Activated T-cell treated with anti-CD3 and anti-CD28 coated beads, Interleukin-2, amount 50 U/mL, for 1 hour (primary cell): Measurements from ENCODE around the gene ZMYND10.
A peak's percentile ranks its signal among the peaks of the same experiment; 100 is the strongest.

Experiments
- DNase-seq: peaks from one replicate; pipeline ENCODE4 v3.0.0-alpha.2; 2020

The ZMYND10 gene

DNA sequence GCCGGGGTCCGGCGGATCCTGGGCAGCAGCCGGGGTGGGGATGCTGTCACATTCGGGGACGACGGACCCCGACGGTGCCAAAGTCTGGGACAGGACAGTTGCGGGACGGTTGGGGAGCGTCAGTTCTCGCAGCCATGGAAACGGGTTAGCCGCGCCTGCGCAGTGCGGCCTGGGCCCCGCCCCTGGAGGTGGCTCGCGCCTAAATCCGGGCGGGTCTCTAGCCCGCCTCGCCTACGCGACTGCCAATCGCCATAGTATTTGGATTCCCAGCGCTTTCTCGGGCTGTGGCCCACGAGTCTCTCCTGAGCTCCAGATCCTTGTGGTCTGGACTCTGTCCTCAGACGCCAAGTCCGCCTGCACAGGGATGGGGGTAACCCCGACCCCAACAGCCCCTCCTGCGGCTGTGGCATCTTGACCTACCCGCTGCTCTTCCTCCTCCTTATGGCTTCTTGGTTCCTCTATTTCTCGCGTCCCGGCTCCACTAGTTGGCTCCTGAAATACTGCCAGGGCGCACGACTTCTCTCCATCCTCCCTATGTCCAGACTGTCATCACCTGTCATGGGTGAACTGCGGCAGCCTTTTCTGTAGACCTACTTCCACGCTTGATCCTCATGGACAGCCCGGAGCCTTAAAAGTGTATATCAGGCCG is at the start of gene ZMYND10:
Gene ZMYND10, minus strand, starts transcription at position 147 of the 649 bp plus-strand sequence. CDS start 153 bp downstream, outside the sequence.
- peak; percentile 81 for DNase-seq

DNA sequence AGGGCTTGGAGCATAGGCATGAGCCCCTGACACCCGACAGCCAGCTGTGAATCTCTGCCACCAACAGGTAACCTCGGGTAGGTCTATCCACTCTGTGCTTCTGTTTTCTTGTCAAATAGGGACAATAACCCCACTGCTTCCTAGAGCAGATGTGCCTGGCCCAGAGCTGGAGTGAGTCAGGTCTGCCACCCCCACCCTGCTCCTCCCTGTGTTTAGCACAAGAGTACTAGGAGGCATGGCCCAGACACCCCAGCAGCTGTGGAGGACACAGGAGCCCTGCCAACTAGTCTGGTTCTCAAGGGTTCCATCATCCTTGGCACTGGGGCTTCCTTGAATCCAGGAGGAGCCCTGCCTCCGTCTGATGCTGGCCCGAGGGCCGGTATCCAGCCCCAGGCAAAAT is 47.5 kb upstream of the ZMYND10 start:
- no peak for DNase-seq

DNA sequence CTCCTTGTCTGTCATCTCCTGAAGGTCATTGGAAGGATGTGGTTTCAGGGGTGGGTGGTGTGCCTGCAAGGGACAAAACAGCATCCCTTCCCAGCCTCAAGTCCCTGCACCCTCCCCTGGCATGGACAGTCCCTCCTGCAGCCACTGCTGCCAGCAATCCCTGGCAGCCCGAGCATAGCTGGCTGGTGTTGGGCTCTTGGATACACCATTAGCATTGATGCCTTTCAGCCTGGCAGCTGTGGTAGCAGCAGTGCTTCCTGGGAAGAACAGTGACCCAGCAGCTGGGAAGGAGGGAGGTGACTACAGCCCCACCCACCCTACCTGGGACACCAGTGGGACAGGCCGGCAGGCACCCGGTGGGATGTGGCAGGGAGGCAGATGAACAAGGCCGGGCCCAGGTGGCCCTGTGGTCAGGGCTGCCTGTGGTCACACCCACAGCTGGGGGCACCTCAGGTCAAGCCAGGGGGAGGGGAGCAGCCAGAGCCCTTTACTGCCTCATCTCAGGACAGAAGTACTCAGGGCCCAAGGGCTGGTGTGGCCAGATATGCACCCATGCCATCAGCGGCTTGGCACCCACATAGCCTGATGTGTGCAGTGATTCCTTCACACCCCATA is 46.7 kb upstream of the ZMYND10 start:
- no peak for DNase-seq

DNA sequence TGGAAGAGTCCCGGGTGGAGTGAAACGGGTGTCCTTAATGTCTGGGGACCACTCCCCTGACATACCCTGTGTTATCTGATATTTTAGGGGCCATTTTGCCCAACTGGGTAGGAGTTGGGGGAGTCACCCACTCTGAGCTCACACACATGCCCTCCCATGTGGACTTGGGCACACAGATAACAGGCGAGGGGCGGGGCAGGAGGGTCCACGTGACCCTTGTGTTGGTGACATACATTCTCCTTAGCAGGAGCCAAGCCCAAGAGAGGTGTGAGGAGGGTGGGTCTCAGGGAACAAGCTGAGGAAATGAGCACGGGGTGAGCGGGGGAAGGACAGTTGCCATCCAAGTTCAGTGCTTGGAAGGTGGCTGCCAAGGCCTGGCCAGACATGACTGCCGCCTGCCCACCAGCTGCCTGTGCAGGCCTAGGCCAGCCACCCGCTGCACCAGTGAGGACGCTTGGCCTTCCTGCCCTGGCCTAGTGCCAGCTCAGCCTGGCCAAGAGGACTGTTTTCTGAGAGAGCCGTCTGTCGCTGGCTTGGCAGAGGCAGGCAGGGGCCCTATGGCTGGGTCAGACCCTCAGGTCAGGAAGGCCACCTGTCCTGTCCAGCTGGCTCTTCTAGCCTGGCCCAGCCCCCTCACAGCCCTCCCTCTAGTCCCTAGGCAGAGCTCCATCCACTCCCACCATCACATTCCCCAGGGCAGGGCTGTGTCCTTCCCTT is 45.1 kb upstream of the ZMYND10 start:
- DNase-seq, result no peak

DNA sequence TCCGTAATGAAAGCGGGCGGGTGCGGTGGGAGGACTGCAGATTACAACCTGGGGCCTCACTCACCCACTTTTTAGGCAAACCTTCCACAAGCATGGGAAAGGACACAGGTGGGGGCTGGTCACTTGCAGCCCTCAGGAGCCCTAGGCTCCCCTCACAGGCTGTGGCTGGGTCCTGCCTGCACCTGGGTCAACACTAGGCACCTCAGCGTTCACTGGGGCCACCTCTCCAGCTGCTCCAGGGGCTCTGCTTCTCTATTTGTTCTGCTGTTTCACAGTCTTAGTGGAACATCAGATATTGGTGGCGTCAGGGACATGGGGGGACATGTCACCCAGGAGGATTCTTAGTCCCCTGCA is 43.9 kb upstream of the ZMYND10 start:
- no peak for DNase-seq

DNA sequence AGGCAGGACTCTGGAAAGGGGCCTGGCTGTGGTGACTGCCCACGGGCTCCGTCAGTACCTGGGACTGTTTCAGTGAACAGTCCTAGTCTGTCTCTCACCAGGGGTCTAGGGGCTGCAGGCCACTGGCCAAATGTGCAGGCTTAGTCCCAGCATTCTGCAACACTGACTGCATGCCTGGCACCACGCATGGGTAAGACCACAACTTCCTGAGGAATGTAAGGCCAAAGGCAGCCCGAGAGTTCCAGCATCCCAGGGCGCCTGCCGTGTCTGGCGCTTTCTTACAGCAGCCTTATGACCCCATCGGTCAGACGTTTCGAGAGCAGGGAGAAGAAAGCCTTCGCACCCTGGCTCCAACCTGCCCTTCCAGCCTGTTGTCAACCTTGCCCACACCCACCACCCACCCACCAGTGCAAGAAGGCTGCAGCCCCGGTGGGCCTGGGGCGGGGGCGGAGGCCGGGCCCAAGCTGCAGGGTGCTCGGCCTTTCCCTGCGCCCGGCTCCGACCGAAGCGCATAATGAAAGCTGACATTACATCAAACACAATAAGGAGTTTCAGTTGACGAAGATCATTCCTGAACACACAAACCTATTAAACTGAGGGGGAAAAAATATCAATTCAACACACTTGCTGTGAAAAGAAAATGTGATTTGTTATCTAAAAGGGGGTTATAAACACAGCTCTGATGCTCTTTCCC is 43.3 kb upstream of the ZMYND10 start:
- no peak for DNase-seq

DNA sequence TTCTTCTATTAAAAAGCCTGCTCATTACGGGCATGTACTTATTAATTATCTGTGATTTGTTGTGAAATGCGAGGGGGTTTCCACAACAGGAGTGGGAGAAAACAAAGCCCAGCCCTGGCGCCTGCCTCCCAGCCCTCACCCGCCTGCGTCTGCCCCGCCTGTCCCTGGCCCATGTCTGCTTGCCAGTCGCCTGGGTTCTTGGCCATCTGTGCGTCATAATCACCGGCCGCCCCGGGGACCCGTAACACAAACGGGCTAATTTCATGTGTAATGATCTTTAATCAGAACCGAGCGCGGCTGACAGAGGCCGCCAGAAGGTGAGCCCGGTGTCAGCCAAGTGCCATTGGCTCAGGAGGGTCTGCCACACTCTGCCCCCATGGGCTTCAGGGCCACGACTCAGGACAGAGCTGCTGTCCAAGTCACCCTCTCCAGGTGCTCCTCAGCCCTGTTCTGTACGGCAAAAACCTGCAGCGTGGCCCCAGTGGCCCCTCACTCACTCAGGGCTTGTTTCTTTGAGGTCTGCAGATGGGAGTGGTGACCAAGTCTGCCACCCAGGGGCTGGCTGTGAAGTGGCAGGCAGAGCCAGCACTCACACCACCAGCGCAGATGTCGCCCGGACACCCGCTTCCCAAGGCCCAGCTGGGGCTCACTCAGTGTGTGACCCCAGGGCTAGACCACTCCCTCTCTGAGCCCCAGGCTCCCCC is 42.6 kb upstream of the ZMYND10 start:
- DNase-seq, result no peak

DNA sequence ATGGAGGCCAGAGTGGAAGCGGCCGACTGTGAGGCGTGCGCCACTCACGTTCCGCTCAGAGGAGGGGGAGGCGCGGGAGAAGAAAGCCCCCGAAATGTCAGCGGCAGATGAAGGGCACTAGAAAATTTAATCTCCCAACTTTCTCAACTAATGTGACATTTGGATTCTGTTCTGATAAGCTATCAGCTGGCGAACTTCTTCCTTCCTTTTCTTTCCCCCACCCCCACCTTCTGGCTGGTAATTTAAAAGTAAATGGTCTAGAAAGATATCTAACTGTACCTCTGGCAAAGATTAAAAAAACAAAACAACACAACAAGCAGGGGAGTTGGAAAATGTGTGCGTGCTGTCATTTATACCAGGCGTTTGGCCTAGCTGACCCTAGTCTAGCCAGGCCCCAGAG is 40.2 kb upstream of the ZMYND10 start:
- no peak for DNase-seq

DNA sequence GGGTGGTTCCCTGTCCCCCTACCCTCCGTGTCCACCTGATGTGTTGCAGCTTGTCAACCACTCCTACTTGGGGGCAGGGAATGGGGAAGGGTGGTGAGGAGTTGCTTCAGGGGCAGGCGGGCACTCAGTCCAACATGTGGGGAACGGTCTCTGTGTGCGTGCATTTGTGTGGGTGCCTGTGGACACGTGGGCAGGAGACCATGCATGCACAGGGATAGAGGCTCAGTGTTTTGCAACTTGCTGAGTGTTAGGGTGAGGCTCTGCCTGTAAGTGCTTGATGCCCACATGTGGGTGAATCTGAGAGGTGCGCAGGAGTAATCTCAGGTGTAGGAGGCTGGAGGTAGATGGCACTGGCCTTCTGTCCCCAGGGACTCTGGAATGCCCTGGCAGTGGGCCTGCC is 38.2 kb upstream of the ZMYND10 start:
- no peak for DNase-seq

DNA sequence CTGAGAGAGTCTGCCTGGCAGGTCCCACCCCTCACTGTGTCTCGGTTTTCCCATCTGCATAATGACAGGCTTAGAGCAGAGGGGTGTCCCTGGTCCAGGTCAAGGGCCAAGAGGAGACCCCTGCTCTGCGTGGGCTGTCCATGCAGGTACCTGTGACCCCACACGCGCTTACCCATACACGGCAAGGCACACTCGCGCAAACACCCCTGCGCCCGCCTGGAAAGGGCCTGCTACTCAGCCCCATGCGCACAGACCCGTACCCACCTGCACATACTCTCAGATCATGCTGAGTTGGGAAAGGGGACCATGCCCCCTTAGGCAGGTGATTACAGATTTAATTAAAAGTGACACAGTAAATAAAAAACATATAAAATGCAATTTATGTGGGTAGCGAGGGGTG is 37.2 kb upstream of the ZMYND10 start:
- no peak for DNase-seq

DNA sequence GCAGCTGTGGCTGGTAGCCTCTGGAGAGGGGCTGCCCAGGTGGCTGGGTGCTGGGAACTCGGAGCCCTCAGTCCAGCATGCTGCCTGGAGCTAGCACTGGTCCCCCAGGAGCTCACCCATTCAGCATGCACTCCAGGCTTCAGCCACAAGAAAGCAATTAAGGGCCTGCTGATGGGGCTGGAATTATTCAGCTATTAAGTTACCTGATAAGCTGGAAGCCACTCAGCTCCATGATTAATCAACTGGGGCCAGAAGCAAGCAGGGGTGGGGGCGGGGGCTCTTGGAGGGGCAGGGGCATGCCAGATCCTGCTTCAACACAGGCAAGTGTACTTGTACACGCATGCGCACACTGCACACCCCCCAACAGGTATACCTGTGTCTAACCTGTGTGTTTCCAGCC is 35.9 kb upstream of the ZMYND10 start:
- DNase-seq, result no peak

DNA sequence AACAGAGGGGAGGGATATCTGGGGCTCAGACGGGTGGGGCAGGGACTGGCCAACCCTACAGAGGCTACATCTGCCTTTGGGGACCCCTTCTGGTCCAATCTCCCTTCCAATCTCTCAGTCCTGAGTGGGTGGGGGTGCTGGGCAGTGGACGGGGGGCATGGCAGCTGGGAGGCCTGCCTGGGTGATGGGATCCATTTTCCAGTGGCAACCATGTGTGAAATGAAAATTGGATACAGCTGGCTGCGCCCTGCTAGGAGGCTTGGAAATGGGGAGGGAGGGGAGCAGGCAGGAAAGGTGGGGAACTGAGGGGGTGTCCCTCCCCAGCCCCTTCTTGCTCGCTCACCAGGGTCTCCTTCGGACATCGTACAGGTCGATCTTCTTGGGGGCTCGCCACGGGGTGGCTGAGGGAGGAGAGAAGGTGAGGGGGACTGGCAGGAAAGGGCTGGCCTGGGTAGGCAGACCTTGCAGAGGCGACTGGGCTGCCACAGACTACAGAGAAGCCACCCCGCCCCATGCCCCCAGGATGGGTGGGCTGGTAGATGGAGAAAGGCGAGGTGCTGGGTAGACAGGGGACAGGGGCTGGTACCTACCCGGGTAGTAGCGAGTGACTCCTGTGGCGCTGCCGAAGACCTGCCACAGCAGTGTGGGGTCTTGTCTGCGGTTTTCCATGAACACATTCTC is 35.0 kb upstream of the ZMYND10 start:
- no peak for DNase-seq

DNA sequence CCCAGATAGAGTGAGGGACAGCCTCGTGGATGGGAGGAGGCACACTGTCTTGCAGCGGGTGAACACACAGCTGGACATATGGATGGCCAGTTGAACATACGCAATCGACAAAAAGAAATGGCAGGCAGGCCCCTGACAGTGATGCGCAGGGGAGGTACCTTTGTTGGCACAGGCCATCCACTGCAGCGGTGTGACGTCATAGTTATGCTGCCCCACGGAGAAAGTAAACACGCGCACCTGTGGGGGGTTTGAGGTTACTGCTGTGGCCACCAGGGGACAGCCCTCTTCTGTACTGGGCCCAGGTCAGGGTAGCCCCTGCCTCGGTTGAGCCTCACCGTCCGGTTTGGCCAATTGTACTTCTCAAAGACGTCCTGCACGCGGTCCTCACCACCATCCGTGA is 33.2 kb upstream of the ZMYND10 start:
- no peak for DNase-seq

DNA sequence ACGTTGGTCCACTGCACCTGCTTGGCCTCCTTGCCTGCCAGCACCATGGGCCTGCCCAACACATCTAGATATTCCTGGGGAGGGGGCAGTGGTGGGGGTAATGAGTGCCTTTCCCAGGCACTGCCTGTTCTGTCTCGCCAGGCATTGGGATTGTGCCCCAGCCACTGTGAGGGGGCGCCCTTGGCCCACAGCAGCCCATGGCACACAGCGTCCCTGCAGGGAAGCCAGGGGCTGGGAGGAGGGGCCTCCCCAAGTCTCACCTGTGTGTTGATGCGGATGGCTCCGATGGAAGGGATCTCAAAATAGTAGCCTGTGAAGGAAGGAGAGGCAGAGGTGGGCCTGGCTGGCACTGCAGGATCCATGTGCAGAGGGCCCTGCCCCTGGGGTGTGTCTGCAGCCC is 32.5 kb upstream of the ZMYND10 start:
- DNase-seq, result no peak

DNA sequence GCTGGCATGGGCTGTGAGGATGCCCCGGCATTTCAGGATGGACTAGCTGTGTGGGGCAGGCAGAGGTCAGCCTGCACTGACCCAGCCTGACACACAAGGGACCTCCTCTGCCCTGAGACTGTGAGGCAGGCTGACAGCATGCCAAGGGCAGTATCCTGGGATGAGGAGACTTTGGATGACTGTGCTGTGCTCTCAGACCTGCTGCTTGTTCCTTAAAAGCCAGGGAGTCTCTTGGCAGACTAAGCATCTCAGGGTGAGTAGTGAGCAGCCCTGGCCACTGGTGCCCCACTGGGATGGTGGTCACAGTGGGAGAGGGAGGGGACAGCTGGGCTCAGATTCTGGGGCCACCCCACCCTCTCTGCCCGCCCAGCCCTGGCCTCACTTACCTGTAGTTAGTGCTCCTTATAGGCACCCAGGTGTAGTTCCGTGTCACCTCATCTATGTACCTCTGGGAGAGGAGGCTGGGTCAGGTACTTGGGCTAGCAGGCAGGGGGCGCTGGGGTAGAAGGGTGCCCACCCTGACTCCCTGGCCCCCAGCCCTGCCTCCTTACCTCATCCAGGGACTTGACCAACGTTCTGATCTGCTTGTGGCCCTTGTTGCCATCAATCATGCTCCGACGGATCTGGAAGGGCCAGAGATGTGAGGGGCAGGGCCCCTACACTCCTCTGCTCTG is 29.9 kb upstream of the ZMYND10 start:
- DNase-seq, result no peak

DNA sequence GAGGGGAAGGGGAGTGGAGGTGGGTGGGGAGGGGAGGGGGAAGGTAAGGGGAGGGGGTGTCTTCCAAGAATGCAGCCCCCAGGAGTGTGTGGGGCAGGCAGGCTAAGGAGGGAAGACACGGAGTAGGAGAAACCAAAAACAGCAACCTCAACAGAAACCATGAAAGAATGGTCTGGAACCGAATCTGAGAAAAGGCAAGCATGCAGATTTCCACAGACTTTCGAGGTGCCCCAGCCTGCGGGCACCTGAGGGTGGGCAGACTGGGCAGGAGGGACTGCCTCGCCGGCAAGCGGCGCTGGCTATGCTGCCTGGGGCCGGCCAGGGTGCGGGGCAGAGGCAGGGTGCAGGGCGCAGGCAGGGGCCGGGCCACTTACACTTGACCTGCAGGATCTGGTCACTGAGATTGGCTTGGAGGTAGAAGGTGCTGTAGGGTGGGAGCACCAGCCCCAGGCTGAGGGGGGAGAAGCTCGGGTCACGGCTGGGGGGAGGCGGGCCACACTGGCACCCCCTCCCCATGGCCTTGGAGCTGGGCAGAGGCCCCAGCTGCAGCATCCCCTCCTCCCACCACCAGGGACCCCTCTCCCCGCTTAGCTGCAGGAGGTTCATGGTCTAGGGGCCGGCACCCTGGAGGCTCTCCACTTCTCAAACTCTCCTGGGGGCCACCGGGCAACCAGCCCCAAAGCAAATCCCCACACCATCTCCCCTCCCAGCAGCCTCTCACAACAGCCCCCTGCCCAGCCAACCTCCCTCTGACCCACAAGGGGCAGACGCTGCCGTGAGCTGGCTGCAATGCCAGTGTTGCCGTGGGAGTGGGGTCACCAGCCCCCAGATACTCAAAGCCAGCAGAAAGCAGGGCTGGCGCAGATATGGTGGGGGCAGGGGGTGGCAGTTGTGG is 29.1 kb upstream of the ZMYND10 start:
- DNase-seq, result no peak

DNA sequence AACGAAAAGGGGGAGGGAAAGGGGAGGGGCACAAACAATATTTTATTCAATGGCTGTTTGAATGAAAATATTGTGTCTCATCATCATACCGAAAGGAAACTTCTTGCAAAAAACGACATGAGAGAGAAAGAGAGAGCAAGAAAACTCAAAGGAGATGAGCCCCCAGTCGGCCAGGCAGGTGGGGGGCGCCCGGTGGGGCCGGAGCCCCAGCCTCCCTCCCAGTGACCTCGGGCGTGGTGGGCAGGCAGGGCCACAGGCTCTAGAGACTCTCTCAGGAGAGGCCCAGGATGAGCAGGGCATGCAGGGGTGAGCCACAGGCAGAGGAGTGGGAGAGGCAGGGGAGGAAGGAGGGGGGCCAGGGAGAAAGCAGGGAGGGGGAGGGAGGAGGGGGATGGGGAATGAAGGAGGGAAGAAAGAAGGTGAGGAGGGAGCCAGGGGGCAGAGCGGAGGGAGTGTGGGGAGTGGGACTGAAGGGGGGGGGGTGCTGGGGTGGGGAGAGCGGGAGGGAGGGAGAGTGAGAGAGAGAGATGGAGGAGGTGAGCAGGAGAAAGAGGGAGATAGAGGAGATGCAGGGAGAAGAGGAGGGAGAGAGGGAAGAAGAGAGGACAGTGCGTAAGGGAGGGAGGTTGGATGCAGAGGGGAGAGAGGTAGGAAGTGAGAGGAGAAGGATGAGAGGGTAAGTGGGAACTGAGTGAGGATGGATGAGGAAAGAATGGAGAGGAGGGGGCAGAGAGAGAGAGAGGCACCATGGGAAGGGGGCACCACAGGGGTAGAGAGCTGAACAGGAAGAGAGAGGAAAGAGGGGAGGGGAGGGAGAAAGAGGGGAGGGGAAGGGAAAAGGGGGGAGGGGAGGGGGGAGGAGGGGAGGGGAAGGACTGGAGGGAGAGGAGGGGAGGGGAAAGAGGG is 27.9 kb upstream of the ZMYND10 start:
- DNase-seq, result no peak

DNA sequence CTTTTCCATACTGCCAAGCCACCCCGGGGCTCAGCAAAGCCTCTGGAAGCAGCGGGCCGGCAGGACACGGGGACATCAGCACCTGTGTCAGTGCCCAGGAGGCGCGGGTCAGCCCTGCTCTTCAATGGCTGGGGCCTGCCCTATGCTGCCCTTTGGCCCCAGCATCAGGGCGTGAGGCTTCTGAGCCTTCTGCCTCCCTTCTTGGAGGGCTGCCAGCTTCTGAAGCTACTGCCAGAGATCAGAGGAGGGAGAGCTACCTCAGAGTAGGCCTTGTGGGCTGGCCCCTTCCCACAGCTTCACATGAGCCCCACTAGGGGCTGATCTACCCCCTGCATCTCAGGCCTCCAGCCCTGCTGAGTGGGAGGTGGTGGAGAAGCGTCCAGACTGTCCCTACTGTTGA is 26.8 kb upstream of the ZMYND10 start:
- no peak for DNase-seq

DNA sequence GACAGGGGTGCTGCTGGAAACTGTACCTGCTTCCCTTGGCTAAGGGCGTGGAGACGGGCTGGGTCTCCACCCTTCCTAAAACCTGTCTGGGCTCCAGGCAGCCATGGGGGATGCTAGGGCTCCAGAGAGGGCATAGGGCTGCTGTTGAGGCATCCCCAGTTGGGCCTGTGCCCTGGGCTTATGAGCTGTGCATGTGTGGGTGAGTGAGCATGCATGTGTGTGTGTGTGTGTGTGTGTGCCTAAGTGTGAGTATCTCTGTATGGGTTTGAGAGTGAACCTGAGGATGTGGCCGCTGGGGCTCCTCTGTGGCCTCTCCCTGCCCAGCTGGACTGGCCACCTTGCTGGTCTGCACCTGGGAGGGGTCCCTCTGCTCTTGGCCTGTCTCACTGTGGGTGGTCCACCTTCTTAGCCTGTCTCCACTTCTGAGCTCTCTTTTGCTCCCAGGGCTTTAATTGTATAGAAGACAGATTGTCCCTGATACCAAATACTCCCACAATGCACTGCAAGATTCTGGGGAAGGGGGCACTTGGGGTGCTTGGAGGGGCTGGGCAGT is 25.7 kb upstream of the ZMYND10 start:
- no peak for DNase-seq

DNA sequence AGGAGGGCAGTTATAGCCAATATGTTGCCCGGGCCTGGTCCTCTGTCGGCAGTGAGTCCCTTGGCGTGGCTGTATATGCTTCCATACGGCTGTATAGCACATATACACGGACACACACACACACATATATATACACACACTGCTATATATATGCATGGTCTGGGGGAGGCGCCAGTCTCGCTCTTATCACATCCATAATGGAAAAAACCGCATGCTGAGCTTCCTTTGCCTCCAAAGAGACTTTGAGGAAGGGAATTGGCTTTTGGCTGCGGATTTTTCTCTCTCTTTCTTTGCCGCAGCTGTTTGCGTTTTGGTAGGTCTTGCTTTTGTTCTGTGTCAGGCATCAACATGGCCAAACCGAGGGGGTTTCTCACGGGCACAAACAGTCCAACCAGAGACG is 25.1 kb upstream of the ZMYND10 start:
- DNase-seq, result no peak
